Chondrocyte (in vitro differentiated cells): ENCODE data around the gene SCN8A. TPM values are rescaled to one million over a fixed set of nuclear protein-coding genes. Genes with fewer than 3 reads are reported as not detected.
A peak's percentile ranks its signal among the peaks of the same experiment; 100 is the strongest.

ENCODE experiments used
- DNase-seq: peaks from one replicate; pipeline ENCODE4 v3.0.0; 2021; ENCODE audit warnings: mixed read lengths, low spot score
- H3K27ac Mint-ChIP-seq: one replicate; pipeline ENCODE4 v1.8.0; 2021; ENCODE audit warnings: mild to moderate bottlenecking, moderate library complexity, mixed read lengths; ENCODE audit not compliant: unreplicated experiment
- H3K27me3 Mint-ChIP-seq: 2 replicates; pipeline ENCODE4 v1.8.0; 2021; ENCODE audit warnings: low read depth, mixed read lengths
- H3K36me3 Mint-ChIP-seq: 2 replicates; pipeline ENCODE4 v1.8.0; 2021; ENCODE audit warnings: low read depth, mixed read lengths
- H3K4me1 Mint-ChIP-seq: 2 replicates; pipeline ENCODE4 v1.8.0; 2021; ENCODE audit warnings: low read depth, mild to moderate bottlenecking, mixed read lengths
- H3K4me3 Mint-ChIP-seq: one replicate; pipeline ENCODE4 v1.8.0; 2021; ENCODE audit warnings: mild to moderate bottlenecking, moderate library complexity, mixed read lengths; ENCODE audit not compliant: unreplicated experiment
- H3K9me3 Mint-ChIP-seq: 2 replicates; pipeline ENCODE4 v1.8.0; 2021; ENCODE audit warnings: low read depth, mixed read lengths
- CTCF ChIP-seq: fragments of 200-600 bp; sonication (generic); IDR thresholded peaks from 2 replicates; pipeline ENCODE4 v1.5.0; 2021; ENCODE audit warnings: antibody characterized with exemption, mild to moderate bottlenecking, moderate library complexity
- total RNA-seq: library from RNA; stranded (reverse); gene quantifications from 3 replicates; pipeline ENCODE4 v1.2.1, GENCODE V29; 2021

SCN8A gene
- total RNA-seq, 1 donor from 2014 or later, result 4.4 TPM

- Mint-ChIP-seq H3K4me1 (peaks cover 7% of the 10 kb centered on the region), H3K4me3 (no peak overlapping the region), H3K9me3 (no peaks in the 10 kb centered on the region), H3K27me3 (no peaks in the 10 kb centered on the region), H3K36me3 (peaks cover 6% of the 10 kb centered on the region), H3K27ac (no peak overlapping the region)
- TF ChIP-seq CTCF, result no peak
- no peak for DNase-seq
Measured at GRCh38 chr12:51722431-51722830, 131.4 kb downstream of the SCN8A start.

GRCh38 chr12:51726161-51726560 is 135.1 kb downstream of the SCN8A start:
- H3K4me1 Mint-ChIP-seq, result peaks cover 7% of the 10 kb centered on the region
- peaks cover 6% of the 10 kb centered on the region for H3K36me3 Mint-ChIP-seq
- no peak overlapping the region for H3K27ac Mint-ChIP-seq
- H3K4me3 Mint-ChIP-seq, result no peak overlapping the region
- H3K9me3 Mint-ChIP-seq, result no peaks in the 10 kb centered on the region
- DNase-seq, result no peak
- no peaks in the 10 kb centered on the region for H3K27me3 Mint-ChIP-seq
- TF ChIP-seq CTCF, result no peak

- TF ChIP-seq CTCF, result peak; percentile 46
- Mint-ChIP-seq H3K27ac (no peak overlapping the region), H3K36me3 (peaks cover 6% of the 10 kb centered on the region), H3K4me1 (peaks cover 7% of the 10 kb centered on the region), H3K27me3 (no peaks in the 10 kb centered on the region), H3K4me3 (no peak overlapping the region), H3K9me3 (peaks cover 3% of the 10 kb centered on the region)
- no peak for DNase-seq
Measured at GRCh38 chr12:51726931-51727330, 135.9 kb downstream of the SCN8A start.

- H3K4me3 Mint-ChIP-seq, result no peak overlapping the region
- H3K36me3 Mint-ChIP-seq, result peaks cover 1% of the 10 kb centered on the region
- peaks cover 15% of the 10 kb centered on the region for H3K9me3 Mint-ChIP-seq
- H3K27me3 Mint-ChIP-seq, result no peaks in the 10 kb centered on the region
- no peak overlapping the region for H3K27ac Mint-ChIP-seq
- DNase-seq, result no peak
- no peak for TF ChIP-seq CTCF
- peaks cover 7% of the 10 kb centered on the region for H3K4me1 Mint-ChIP-seq
Measured at GRCh38 chr12:51729331-51729730, 138.3 kb downstream of the SCN8A start.

GRCh38 chr12:51730745-51731144 is 139.7 kb downstream of the SCN8A start:
- Mint-ChIP-seq H3K27me3 (no peaks in the 10 kb centered on the region), H3K27ac (no peak overlapping the region), H3K36me3 (peaks cover 1% of the 10 kb centered on the region), H3K4me3 (no peak overlapping the region), H3K4me1 (peaks cover 7% of the 10 kb centered on the region), H3K9me3 (peaks cover 15% of the 10 kb centered on the region)
- TF ChIP-seq CTCF, result no peak
- no peak for DNase-seq
